Putamen (tissue), 1 donor: ENCODE measurements around the gene PRSS53.

Experiments
- DNase-seq: peaks from one replicate; pipeline ENCODE4 v3.0.0-alpha.2; 2016; ENCODE audit warnings: low spot score

The PRSS53 gene

DNA sequence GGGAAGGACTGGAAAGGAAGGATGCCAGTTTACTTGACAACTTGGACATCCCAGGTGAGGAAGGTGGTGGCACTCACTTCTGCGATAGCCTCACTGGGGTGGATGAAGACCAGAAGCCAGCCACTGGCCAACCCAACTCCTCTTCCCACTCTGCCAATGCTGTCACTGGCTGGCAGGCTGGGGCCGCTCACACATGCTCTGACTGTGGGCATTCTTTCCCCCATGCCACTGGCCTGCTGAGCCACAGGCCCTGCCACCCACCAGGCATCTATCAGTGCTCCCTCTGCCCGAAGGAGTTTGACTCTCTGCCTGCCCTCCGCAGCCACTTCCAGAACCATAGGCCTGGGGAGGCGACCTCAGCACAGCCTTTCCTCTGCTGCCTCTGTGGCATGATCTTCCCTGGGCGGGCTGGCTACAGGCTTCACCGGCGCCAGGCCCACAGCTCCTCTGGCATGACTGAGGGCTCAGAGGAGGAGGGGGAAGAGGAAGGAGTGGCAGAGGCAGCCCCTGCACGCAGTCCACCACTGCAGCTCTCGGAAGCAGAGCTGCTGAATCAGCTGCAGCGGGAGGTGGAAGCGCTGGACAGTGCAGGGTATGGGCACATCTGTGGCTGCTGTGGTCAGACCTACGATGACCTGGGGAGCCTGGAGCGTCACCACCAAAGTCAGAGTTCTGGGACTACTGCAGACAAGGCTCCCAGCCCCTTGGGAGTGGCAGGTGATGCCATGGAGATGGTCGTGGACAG, 10.0 kb downstream of the PRSS53 start:
- no peak for DNase-seq

DNA sequence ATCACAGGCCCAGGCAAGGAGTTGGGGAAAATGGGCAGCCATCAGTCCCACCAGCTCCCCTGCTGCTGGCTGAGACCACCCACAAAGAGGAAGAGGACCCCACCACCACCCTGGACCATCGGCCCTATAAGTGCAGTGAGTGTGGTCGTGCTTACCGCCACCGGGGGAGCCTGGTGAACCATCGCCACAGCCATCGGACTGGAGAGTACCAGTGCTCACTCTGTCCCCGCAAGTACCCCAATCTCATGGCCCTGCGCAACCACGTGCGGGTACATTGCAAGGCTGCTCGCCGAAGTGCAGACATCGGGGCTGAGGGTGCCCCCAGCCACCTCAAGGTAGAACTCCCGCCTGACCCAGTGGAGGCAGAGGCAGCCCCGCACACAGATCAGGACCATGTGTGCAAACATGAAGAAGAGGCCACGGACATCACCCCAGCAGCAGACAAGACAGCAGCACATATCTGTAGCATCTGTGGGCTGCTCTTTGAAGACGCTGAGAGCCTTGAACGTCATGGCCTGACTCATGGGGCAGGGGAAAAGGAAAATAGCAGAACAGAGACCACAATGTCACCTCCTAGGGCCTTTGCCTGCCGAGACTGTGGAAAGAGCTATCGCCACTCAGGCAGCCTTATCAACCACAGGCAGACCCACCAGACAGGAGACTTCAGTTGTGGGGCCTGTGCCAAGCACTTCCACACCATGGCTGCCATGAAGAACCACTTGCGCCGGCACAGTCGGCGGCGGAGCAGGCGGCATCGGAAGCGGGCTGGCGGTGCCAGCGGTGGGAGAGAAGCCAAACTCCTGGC, 10.9 kb downstream of the PRSS53 start:
- DNase-seq = no peak

DNA sequence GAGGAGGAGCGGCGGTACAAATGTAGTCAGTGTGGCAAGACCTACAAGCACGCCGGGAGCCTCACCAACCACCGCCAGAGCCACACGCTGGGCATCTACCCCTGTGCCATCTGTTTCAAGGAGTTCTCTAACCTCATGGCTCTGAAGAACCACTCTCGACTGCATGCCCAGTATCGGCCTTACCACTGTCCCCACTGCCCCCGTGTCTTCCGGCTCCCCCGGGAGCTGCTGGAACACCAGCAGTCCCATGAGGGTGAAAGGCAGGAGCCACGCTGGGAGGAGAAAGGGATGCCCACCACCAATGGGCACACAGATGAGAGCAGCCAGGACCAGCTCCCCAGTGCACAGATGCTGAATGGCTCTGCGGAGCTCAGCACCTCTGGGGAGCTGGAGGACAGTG, 11.7 kb downstream of the PRSS53 start:
- DNase-seq = no peak

DNA sequence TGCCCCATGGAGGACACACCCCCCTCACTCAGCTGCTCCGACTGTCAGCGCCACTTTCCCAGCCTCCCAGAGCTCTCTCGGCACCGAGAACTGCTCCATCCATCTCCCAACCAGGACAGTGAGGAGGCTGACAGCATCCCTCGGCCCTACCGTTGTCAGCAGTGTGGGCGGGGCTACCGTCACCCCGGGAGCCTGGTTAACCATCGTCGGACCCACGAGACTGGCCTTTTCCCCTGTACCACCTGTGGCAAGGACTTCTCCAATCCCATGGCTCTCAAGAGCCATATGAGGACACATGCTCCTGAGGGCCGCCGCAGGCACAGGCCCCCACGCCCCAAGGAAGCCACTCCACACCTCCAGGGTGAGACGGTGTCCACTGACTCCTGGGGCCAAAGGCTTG, 12.4 kb downstream of the PRSS53 start:
- no peak for DNase-seq

DNA sequence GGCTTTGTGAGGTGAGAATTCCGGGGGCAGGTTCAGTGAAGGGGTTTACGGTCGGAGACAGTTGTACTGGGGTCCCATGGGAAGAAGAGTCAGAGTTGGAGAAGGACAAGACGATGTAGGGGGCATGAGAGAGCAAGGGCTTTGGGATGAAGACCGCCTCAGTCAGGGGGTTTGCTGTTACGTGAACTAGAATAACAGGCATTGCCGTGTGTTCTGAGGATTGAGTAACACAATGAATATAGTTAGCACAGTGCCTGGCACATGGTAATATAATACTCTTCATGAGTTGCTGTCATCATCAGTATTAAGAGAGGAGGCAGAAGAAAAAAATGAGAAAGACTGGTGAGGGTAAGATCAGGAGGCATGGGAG, 13.9 kb downstream of the PRSS53 start:
- no peak for DNase-seq

DNA sequence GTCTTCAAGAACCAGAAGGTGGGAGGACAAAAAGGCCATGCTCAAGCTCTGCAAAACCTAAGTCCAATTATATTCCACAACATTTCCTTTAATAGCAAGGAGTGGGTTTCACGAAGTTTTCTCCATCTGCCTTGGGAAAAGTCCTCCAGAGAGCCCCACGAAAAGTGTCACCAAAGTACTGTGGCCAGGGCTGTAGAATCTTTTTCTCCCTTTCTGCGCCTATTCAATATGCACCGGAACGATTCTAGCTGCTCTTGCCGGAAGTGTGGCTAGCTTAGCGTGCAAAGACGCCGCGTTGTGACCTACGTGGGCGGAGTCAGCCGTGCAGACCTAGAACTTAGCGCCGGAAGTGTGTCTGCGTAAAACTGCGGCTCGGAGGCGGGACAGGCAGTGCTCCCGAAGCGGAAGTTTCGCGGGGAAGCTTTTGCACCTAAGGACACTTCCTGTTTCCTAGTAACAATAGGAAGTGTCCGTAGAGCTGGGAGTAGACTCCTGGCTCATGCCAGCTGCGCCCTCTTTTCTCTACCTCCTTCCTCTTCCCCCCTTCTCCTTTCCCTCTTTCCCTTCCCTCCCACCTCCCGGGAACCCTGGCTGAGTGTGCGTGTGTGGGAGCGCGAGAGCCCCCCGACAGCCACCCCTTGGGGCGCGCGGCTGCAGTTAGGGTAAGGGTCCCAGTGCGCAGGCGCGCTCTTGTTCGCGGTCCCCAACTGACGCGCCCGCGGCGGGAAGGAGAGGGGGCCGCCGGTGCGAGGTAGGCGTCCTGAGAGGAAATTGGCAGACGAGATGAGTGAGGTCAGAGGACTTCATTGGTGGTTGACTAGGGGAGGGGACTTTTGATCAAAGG, 14.6 kb downstream of the PRSS53 start, which contains the start of the genes ZNF646 and ZNF668:
ZNF646 (plus strand) TSS at position 453 of the 844 bp plus-strand sequence. CDS start 1,903 bp downstream, outside the sequence.
ZNF668 (minus strand) TSS at position 271 of the 844 bp plus-strand sequence. CDS start 9,781 bp downstream, outside the sequence.
- DNase-seq = peak; percentile 100

DNA sequence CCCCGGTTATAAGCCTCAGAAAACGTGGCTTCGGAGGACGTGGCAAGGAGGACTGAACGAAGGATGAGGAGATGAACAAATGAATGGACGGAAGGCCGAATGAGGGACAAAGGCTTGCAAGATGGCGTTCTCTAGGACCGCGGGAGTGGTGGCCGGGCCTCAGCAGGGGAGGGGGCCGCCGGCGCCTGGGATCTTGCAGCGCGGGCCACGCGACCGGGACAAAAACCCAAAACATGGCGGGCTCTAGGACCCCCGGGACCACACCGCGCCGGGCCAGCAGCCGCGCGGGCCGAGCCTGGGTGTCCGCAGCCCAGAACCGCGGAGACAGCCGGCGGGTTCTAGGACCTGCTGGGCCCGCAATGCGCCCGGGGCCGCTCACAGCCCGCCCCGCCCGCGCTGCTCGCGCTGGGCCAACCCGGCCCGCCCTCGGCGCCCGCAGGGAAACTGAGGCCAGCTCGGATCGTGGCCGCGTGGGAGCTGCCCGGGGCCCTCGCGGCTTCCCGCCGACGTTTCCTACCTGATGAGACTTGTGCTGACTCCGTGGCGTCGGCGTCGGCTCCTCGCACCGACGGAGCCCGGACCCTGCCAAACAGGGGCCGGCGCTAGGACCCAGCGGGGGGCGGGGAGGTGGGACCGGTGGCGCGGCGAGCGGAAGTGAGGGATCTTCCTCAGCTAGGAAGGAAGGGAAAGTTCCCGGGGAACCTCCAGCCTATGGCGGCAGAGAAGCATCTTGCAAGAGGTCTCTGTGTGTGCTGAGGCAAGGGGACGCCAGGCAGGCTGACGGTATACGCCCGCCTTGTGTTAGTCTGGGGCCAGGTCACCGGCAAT, 15.4 kb downstream of the PRSS53 start:
- DNase-seq = peak; percentile 90

DNA sequence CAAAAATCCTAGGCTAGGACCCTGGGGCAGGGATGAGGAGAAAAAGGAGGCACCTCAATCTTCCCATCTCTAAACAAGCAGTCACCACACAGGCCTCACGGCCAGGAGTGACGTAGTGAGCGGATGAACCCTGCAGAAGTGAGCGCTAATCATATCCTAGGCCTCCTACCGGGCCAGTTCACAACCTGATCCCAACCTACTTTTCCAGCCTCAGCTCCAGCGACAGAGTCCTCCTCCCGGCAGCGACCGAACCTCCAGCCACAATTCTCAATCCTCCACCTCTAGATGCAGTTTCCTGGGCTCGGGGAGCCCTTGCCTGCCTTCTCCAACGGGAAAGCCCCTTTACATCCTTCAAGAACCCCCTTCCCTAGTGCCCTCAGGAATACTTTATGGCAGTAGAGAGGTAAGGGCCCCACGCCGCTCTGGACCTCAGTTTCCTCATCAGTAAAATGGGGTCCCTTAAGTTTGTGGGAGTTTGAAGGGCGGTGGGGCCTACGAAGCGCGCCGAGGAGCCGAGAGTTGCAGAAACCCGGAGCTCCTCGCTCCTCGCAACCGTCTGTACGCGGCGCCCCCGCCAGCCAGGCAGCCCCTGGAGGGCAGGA, 16.1 kb downstream of the PRSS53 start:
- DNase-seq = no peak

DNA sequence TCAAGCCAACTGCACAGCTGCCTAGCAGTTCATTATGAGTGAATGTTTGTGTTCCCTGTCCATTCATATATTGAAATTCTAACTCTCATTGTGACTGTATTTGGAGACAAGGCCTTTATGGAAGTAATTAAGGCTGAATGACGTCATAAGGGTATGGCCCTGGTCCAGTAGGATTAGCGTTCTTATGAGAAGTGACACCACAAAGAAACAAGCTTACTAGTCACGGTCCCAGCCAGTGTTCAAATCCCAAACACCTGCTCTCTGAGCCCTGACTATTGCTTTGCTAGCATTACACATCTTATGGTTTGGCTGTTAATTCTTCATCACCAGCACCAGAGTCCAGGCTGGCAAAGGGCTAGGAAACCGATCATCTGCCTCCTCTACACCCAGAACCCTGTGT, 16.9 kb downstream of the PRSS53 start:
- DNase-seq = no peak

DNA sequence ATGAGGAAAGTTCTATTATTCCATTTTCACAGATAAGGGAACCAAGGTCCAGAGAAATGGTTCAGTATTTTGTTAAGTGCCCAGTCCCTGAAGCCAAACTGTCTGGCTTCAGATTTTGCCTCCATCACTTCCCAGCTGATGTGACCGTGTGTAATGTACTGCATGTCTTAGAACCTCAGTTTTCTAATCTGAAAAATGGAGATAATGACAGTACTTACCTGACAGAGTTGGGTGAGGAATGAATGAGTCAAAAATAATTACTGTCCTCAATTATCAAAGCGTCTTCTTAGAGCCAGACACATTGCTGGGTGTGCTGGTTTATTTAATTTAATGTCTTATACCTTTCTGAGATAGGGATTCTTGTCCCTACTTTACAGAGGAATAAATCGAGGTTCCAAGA, 21.4 kb downstream of the PRSS53 start:
- no peak for DNase-seq

DNA sequence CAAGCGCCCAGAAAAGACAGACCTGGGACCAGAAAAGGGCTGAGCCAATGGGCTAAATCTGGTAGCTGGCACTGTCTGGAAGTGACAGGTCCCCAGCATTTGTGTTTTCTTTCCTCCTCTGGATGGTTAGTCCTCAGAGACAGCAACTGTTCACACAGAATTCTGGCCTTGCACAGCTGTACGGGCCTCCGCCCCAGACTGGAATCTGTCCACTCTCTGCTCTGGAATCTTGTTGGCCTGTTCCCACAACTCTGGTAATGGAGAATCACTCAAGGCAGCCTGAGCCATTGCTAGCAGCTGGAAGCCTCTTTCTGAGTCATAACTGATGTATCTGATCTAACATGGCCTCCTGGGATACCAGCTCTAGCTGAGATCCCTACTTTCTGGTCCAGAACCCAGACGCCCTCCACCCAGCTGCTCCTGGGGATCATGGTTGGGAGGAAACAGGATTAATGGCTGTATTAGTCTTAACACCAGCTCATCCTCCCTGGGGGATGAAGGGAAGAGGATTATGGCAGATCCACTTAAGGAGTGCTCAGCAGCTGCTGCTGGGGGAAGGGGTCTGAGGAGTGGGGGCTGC, 23.8 kb downstream of the PRSS53 start:
- no peak for DNase-seq

DNA sequence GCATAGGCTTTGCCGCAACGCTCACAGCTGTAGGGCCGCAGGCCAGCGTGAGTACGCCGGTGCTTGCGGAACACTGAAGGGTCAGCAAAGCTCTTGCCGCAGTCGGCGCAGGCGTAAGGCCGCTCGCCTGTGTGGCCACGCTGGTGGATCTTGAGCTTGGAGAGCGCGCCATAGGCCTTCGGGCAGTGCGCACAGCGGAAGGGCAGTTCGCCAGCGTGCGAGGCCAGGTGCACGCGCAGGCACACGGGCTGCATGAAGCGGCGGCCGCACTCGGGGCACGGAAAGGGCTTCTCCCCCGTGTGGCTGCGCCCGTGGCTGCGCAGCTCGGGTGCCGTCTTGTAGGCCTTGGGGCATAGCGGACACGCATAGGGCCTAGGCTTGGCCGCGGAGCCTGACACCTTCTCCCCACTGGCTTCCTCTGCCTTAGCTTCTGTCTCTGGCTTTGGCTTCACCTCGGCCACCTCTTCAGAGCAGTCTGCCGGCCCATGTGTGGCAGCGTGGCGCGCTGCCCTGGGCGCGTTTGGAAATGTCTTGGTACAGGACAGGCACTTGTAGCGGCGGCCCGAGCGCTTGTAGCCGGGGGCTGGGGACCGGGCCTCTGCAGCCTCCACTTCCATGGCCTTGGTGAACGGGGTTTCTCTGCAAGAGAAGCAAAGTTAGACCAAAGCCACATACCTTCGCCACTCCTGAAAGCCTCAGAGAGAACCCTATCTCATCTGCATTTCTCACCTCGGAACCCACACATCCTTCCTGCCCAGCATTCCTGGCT, 24.7 kb downstream of the PRSS53 start:
- DNase-seq = no peak

DNA sequence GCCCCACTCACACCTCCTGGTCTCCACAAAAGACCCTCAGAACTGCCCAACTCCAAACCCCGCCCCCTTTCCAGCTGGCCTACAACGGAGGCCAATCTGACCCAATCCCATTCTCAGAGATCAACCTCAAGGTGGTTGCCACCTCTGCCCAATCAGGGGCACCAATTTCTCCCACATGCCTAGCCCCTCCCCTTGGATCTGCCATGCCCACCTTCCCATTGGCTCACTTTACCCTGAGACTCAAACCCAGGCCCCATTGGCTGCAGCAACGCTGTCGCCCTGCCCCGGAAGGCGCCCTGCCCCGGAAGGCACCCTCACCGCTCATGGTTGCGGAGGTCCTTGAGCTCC, 25.3 kb downstream of the PRSS53 start:
- no peak for DNase-seq

DNA sequence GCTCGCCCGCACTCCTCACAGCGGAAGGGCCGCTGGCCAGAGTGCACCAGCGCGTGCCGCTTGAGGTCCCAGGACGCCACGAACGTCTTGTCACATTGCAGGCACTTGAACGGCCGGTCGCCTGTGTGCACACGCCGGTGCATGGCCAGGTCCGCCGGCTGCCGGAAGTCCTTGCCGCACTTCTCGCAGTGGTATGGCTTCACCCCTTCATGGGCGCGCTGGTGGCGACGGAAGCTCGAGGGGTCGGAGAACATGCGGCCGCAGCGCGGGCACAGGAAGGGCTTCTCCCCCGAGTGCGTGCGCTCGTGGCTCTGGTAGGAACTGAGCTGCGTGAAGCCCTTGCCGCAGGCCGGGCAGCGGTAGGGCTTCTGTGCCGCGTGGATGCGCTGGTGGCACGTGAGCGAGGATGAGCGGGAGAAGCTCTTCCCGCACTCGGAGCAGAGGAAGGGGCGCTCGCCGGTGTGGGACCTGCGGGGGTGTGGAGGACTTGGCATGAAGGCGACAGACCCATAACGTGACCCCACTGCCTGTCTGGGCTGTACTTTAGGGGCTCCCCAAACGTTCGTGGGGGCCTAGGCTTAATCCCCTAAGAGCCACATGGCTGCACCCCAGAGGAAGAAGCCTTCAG, 26.8 kb downstream of the PRSS53 start:
- no peak for DNase-seq

DNA sequence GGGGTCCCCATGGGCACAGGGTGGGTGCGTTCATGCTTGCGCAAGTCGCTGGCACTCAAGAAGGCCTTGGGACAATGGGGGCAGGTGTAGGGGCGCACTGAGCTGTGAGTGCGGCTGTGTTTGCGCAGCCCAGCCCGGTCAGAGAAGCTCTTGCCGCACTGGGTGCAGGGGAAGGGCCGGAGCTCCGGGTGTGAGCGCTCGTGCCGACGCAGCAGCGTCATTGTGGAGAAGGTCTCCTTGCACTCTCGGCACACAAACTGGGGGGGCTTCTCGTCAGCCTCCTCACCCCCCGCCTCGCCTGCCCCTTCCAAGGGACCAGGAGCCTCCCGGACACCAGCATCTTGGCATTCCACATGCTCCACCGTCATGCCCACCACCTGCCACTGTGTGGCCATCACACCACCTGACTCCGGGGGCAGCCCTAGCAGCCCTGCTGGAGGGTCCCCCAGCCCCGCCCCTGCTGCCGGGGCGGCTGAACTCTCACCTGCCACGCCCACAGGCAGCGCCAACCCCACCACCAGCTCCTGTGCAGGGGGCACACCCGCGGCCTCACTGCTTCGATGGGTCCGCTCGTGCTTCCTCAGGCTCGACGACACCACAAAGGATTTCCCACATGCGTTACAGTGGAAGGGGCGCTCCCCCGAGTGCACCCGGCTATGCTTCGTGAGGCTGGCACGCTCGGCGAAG, 27.5 kb downstream of the PRSS53 start:
- no peak for DNase-seq

DNA sequence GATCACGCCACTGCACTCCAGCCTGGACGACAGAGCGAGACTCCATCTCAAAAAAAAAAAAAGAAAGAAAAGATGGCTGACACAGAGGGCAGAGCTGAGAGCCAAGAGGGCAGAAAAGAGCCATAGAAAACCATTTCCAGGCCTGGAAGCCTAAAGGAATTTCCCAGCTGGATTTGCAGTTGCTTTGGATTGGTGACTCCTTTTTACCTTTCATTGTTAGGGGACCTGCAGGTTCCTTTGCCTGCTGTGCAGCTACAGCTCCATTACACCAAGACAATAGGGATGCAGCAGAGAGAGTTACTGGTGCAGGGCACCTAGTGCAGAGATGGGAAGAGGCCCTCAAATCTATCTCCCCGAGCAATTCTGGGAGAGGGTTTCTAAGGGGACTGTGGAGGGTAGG, 33.1 kb downstream of the PRSS53 start:
- DNase-seq = no peak

DNA sequence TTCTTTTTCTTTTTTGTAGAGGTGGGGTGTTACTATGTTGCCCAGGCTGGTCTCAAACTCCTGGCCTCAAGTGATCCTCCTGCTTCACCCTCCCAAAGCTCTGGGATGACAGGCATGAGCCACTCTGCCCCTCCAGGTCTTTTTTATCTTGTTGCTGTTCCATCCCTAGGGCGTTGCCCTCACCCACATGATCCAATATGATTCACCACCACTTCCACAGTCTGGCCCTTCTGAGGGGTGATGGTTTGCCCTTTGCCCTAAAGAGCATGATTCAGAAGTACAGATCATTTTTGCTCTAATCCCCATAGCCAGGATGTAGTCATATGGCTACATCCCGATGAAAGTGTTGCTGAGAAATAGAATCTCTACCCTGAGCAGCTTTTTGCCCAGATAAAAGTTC, 36.6 kb downstream of the PRSS53 start:
- no peak for DNase-seq

DNA sequence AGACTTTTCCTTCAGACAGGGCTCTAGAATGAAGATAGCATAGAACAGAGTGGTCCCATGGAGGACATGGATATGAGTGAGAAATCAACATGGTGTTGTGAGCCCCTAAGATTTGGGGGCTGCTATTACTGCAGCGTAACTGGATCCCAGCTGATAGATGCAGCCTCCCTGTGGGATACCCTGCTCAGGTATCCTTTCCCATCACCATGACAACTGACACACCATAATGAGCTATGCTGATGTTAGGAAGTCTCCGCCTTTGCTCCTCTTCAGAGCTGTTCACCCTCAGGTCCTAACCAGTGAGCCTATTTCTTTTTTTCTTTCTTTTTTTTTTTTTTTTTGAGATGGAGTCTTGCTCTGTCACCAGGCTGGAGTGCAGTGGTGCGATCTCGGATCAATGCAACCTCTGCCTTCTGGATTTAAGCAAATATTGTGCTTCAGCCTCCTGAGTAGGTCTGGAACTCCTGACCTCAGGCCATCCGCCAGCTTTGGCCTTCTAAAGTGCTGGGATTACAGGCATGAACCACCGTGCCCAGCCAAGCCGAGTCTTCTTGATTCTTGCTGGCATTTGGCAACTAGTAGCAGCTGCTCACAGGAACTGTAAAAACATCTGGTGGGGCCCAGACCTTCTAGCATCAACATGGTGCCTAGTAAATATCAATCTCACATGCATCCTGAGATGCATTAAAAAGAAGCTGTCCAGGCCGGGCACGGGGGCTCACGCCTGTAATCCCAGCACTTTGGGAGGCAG, 38.3 kb downstream of the PRSS53 start:
- no peak for DNase-seq
